Measurements from ENCODE around the gene TEX19.

Gene TEX19

DNA sequence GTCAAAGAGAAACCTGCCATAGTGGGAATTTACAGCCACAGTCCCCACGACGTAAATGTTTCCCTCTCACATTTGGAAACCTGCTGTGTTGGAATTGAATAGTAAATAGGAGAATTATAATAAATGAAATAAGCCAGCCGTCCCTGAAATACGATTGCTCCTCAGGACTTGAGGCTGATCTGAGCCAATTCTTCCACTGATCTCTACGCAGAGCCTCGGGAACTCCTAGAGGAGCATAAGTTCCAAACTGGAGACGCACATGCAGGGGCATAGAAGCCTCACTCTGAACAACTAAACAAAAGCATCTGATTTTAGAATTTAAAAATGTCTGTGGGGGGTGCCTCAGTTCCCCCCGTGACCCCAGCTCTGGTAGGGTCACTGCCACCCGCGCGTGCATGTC is 10.2 kb upstream of the TEX19 start:
- Histone ChIP-seq H3K9ac (ENCODE audit: low read length) (no peak overlapping the region), H3K36me3 (ENCODE audit: insufficient read depth, low read length) (no peaks in the 10 kb centered on the region), H3K79me2 (ENCODE audit: insufficient read depth, low read length) (no peaks in the 10 kb centered on the region), H2AFZ (ENCODE audit: low read length) (no peak overlapping the region), H4K20me1 (ENCODE audit: insufficient read depth, low read length) (no peaks in the 10 kb centered on the region), H3K4me1 (ENCODE audit: insufficient read depth, low read length, severe bottlenecking) (peaks cover 36% of the 10 kb centered on the region), H3K9me3 (ENCODE audit: low read length) (no peaks in the 10 kb centered on the region), H3K27me3 (ENCODE audit: insufficient read depth, low read length) (no peaks in the 10 kb centered on the region), H3K4me2 (ENCODE audit: low read length) (no peak overlapping the region), H3K9me2 (ENCODE audit: low read depth, low read length) (no peaks in the 10 kb centered on the region), H3K27ac (ENCODE audit: low read depth, low read length, poor library complexity, severe bottlenecking) (no peak overlapping the region), H3K4me3 (ENCODE audit: low read depth, low read length, poor library complexity, severe bottlenecking) (no peak overlapping the region), H3F3A (ENCODE audit: insufficient read depth, low read length) (no peaks in the 10 kb centered on the region; the same call in 1 of the 2 replicates)
- no peak for TF ChIP-seq EZH2 (IDR thresholded peaks at IDR 0.05; ENCODE audit: borderline replicate concordance, low read length)
- TF ChIP-seq, protein P1, sequence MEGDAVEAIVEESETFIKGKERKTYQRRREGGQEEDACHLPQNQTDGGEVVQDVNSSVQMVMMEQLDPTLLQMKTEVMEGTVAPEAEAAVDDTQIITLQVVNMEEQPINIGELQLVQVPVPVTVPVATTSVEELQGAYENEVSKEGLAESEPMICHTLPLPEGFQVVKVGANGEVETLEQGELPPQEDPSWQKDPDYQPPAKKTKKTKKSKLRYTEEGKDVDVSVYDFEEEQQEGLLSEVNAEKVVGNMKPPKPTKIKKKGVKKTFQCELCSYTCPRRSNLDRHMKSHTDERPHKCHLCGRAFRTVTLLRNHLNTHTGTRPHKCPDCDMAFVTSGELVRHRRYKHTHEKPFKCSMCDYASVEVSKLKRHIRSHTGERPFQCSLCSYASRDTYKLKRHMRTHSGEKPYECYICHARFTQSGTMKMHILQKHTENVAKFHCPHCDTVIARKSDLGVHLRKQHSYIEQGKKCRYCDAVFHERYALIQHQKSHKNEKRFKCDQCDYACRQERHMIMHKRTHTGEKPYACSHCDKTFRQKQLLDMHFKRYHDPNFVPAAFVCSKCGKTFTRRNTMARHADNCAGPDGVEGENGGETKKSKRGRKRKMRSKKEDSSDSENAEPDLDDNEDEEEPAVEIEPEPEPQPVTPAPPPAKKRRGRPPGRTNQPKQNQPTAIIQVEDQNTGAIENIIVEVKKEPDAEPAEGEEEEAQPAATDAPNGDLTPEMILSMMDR (IDR thresholded peaks at IDR 0.05; ENCODE audit: low read length), result no peak

DNA sequence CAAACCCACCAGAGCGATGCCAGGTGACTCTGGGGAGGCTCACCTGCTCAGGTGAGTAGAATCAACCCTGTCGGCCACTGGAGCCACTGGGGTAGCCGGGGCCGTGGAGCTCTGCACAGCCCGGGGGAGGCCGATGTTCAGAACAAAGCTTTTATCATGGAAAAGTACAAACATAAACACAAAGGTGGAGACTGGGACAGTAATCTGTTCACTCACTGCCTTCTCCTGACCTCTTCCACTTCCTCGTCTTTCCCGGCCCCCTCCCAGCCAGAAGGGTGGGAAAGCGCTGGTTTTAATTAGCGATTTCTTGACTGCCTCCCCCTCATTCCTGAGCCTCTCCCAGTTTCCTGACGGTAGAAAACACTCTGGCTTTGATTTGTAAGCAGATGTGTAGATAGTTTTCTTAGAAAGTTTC is 9.8 kb upstream of the TEX19 start:
- Histone ChIP-seq H3K9me3 (ENCODE audit: low read length) (no peaks in the 10 kb centered on the region), H3K9me2 (ENCODE audit: low read depth, low read length) (no peaks in the 10 kb centered on the region), H3K9ac (ENCODE audit: low read length) (no peak overlapping the region), H3F3A (ENCODE audit: insufficient read depth, low read length) (no peaks in the 10 kb centered on the region; the same call in 1 of the 2 replicates), H3K79me2 (ENCODE audit: insufficient read depth, low read length) (no peaks in the 10 kb centered on the region), H3K4me2 (ENCODE audit: low read length) (no peak overlapping the region), H4K20me1 (ENCODE audit: insufficient read depth, low read length) (no peaks in the 10 kb centered on the region), H3K36me3 (ENCODE audit: insufficient read depth, low read length) (no peaks in the 10 kb centered on the region), H2AFZ (ENCODE audit: low read length) (no peak overlapping the region), H3K4me1 (ENCODE audit: insufficient read depth, low read length, severe bottlenecking) (peaks cover 36% of the 10 kb centered on the region), H3K27me3 (ENCODE audit: insufficient read depth, low read length) (no peaks in the 10 kb centered on the region), H3K27ac (ENCODE audit: low read depth, low read length, poor library complexity, severe bottlenecking) (no peak overlapping the region), H3K4me3 (ENCODE audit: low read depth, low read length, poor library complexity, severe bottlenecking) (no peak overlapping the region)
- TF ChIP-seq, protein P1 (IDR thresholded peaks at IDR 0.05; ENCODE audit: low read length), result no peak
- TF ChIP-seq EZH2 (IDR thresholded peaks at IDR 0.05; ENCODE audit: borderline replicate concordance, low read length), result no peak

DNA sequence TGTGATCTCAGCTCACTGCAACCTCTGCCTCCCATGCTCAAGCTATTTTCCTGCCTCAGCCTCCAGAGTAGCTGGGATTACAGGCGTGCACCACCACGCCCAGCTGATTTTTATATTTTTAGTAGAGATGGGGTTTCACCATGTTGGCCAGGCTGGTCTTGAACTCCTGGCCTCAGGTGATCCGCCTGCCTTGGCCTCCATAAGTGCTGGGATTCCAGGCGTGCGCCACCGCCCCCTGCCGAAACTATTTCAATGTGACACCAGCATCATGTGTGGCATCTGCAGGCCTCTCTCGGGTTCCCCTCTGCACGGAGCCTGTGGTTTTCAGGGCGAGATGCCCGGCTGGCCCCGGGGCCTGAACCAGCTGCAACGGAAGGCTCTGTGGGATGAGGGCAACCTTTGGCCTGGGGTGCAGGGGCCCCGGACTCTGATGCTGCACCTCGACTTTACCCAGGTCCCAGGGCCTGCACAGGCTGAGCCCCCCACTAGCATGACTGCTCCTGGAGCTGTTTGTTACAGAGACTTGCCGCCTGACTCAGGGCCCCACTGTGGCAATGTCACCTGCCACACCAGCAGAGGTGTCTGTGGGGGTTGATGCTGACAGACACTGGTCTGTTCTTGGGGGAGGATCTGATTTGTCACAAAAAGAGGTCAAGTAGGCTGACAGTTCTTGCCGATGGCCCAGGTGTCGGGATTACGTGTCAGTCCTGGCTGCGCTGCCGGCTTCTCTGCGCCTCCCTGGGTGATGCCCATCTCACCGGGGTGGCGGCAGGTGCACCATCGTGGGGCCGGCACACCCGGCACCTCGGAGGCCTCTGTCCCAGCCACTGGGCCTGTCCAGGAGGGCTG is 8.6 kb upstream of the TEX19 start:
- H3K4me1 ChIP-seq (ENCODE audit: insufficient read depth, low read length, severe bottlenecking), result peaks cover 36% of the 10 kb centered on the region
- H3K4me2 ChIP-seq (ENCODE audit: low read length), result peak overlapping the region; percentile 3; the same call in 1 of the 2 replicates
- no peaks in the 10 kb centered on the region for H3K9me2 ChIP-seq (ENCODE audit: low read depth, low read length)
- no peak overlapping the region for H3K4me3 ChIP-seq (ENCODE audit: low read depth, low read length, poor library complexity, severe bottlenecking)
- no peak overlapping the region for H2AFZ ChIP-seq (ENCODE audit: low read length)
- H3K27me3 ChIP-seq (ENCODE audit: insufficient read depth, low read length), result no peaks in the 10 kb centered on the region
- no peaks in the 10 kb centered on the region; the same call in 1 of the 2 replicates for H3F3A ChIP-seq (ENCODE audit: insufficient read depth, low read length)
- H3K27ac ChIP-seq (ENCODE audit: low read depth, low read length, poor library complexity, severe bottlenecking), result peak overlapping the region; percentile 91
- no peaks in the 10 kb centered on the region for H3K9me3 ChIP-seq (ENCODE audit: low read length)
- H3K79me2 ChIP-seq (ENCODE audit: insufficient read depth, low read length), result no peaks in the 10 kb centered on the region
- no peaks in the 10 kb centered on the region for H4K20me1 ChIP-seq (ENCODE audit: insufficient read depth, low read length)
- H3K9ac ChIP-seq (ENCODE audit: low read length), result no peak overlapping the region
- TF ChIP-seq EZH2 (IDR thresholded peaks at IDR 0.05; ENCODE audit: borderline replicate concordance, low read length), result no peak
- TF ChIP-seq, protein P1 (IDR thresholded peaks at IDR 0.05; ENCODE audit: low read length), result peak; percentile 47
- no peaks in the 10 kb centered on the region for H3K36me3 ChIP-seq (ENCODE audit: insufficient read depth, low read length)

Measured in OCI-LY1 (cell line).